GM21381 (cell line): ENCODE measurements around the gene SLC13A3.

Experiments
- ATAC-seq: cut with Tn5 transposase; IDR thresholded peaks from one replicate; pipeline ENCODE4 v1.9.1; 2021; ENCODE audit warnings: mild to moderate bottlenecking, moderate library complexity; ENCODE audit not compliant: unreplicated experiment

Gene SLC13A3

GRCh38 chr20:46609043-46609442 lies 42.2 kb downstream of the SLC13A3 start:
- ATAC-seq, result no peak

GRCh38 chr20:46607849-46608497 lies 43.3 kb downstream of the SLC13A3 start:
- no peak for ATAC-seq

- no peak for ATAC-seq
Observed at GRCh38 chr20:46607191-46607848, 43.9 kb downstream of the SLC13A3 start.

- ATAC-seq, result no peak
Observed at GRCh38 chr20:46606817-46607190, 44.5 kb downstream of the SLC13A3 start.

- ATAC-seq, result no peak
Observed at GRCh38 chr20:46605978-46606816, 45.1 kb downstream of the SLC13A3 start.

- ATAC-seq, result no peak
Observed at GRCh38 chr20:46605181-46605580, 46.1 kb downstream of the SLC13A3 start.

- no peak for ATAC-seq
Observed at GRCh38 chr20:46604551-46605133, 46.6 kb downstream of the SLC13A3 start.

GRCh38 chr20:46602429-46602828 lies 48.8 kb downstream of the SLC13A3 start:
- ATAC-seq, result no peak

- no peak for ATAC-seq
Observed at GRCh38 chr20:46601603-46602122, 49.6 kb downstream of the SLC13A3 start.

GRCh38 chr20:46600286-46600752 lies 50.9 kb downstream of the SLC13A3 start:
- ATAC-seq, result no peak

- no peak for ATAC-seq
Observed at GRCh38 chr20:46599227-46599987, 51.9 kb downstream of the SLC13A3 start.

GRCh38 chr20:46595933-46596332 lies 55.3 kb downstream of the SLC13A3 start:
- ATAC-seq, result no peak

- no peak for ATAC-seq
Observed at GRCh38 chr20:46594725-46595124, 56.5 kb downstream of the SLC13A3 start.

- no peak for ATAC-seq
Observed at GRCh38 chr20:46592580-46593362, 58.5 kb downstream of the SLC13A3 start.

GRCh38 chr20:46590443-46590842 lies 60.8 kb downstream of the SLC13A3 start:
- ATAC-seq, result no peak

- no peak for ATAC-seq
Observed at GRCh38 chr20:46588532-46589511, 62.4 kb downstream of the SLC13A3 start.

GRCh38 chr20:46587986-46588385 lies 63.3 kb downstream of the SLC13A3 start:
- no peak for ATAC-seq

- no peak for ATAC-seq
Observed at GRCh38 chr20:46586724-46587123, 64.5 kb downstream of the SLC13A3 start.
